GM21717 (cell line): ENCODE data around the gene TMEM184A.

Experiments used
- ATAC-seq: cut with Tn5 transposase; IDR thresholded peaks from one replicate; pipeline ENCODE4 v1.9.1; 2021; ENCODE audit warnings: mild to moderate bottlenecking, moderate library complexity; ENCODE audit not compliant: unreplicated experiment

The TMEM184A gene

GRCh38 chr7:1553512-1554210 is 2.3 kb downstream of the TMEM184A start:
- ATAC-seq: no peak

GRCh38 chr7:1552200-1552599 is 3.8 kb downstream of the TMEM184A start:
- no peak for ATAC-seq

- no peak for ATAC-seq
These were observed 5.2 kb downstream of the TMEM184A start for GRCh38 chr7:1550846-1551155.

- ATAC-seq: no peak
These were observed 5.8 kb downstream of the TMEM184A start for GRCh38 chr7:1550005-1550845.

GRCh38 chr7:1549357-1550004 is 6.5 kb downstream of the TMEM184A start:
- ATAC-seq: no peak

GRCh38 chr7:1548944-1549343 is 7.1 kb downstream of the TMEM184A start:
- ATAC-seq: no peak

GRCh38 chr7:1548438-1548831 is 7.6 kb downstream of the TMEM184A start:
- ATAC-seq: no peak

GRCh38 chr7:1547777-1548437 is 8.1 kb downstream of the TMEM184A start:
- ATAC-seq: no peak

- no peak for ATAC-seq
These were observed 8.9 kb downstream of the TMEM184A start for GRCh38 chr7:1546909-1547776.

- no peak for ATAC-seq
These were observed 9.6 kb downstream of the TMEM184A start for GRCh38 chr7:1546274-1546908.

- no peak for ATAC-seq
These were observed 10.4 kb downstream of the TMEM184A start for GRCh38 chr7:1545417-1546246.

GRCh38 chr7:1544896-1545416 is 11.0 kb downstream of the TMEM184A start:
- no peak for ATAC-seq

GRCh38 chr7:1544178-1544895 is 11.7 kb downstream of the TMEM184A start:
- no peak for ATAC-seq

- ATAC-seq: no peak
These were observed 12.2 kb downstream of the TMEM184A start for GRCh38 chr7:1543826-1544177.

GRCh38 chr7:1542841-1543747 is 12.9 kb downstream of the TMEM184A start:
- no peak for ATAC-seq

- ATAC-seq: no peak
These were observed 13.7 kb downstream of the TMEM184A start for GRCh38 chr7:1542329-1542728.

- no peak for ATAC-seq
These were observed 14.4 kb downstream of the TMEM184A start for GRCh38 chr7:1541431-1542162.
